Ascending aorta (tissue), 2 donors: Measurements from ENCODE around the gene SMIM22. TPM values are rescaled to one million over a fixed set of nuclear protein-coding genes. Genes with fewer than 3 reads are reported as not detected.

ENCODE experiments used
- DNase-seq, 2 donors: peaks; one replicate each; pipeline ENCODE4 v3.0.0-alpha.2; 2019; ENCODE audit warnings: low spot score in 2 of 2
- H3K27ac ChIP-seq, 2 donors: fragments of 200-600 bp; sonication (generic); one replicate each; pipeline ENCODE4 v1.5.1; 2016 to 2017; ENCODE audit warnings: mild to moderate bottlenecking in 1 of 2
- H3K27me3 ChIP-seq: fragments of 200-600 bp; sonication (generic); one replicate; pipeline ENCODE4 v1.5.1; 2017
- H3K36me3 ChIP-seq, 2 donors: fragments of 200-600 bp; sonication (generic); one replicate each; pipeline ENCODE4 v1.5.1; 2016
- H3K4me1 ChIP-seq, 2 donors: fragments of 200-600 bp; sonication (generic); one replicate each; pipeline ENCODE4 v1.5.1; 2016 to 2017; ENCODE audit warnings: mild to moderate bottlenecking in 1 of 2
- H3K4me3 ChIP-seq, 2 donors: fragments of 200-600 bp; sonication (generic); one replicate each; pipeline ENCODE4 v1.5.1; 2016 to 2017; ENCODE audit warnings: mild to moderate bottlenecking in 1 of 2
- H3K9me3 ChIP-seq, 2 donors: fragments of 200-600 bp; sonication (generic); one replicate each; pipeline ENCODE4 v1.5.1; 2016
- CTCF ChIP-seq, 3 experiments: fragments of 200-600 bp in 2 of 3; fragments of 450-650 bp in 1 of 3; sonication (generic) in 2 of 3; IDR thresholded peaks; one replicate each; pipeline ENCODE4 v1.5.1; 2016 to 2019; ENCODE audit warnings: antibody characterized with exemption in 3 of 3, mild to moderate bottlenecking in 1 of 3, moderate library complexity in 1 of 3
- intact Hi-C: fragments of 100-400 bp; cut with DNase I; formaldehyde crosslinking; loops from one replicate; pipeline ENCODE4 v1.15.1; 2023
- total RNA-seq: library from RNA; depleted of rRNA; stranded (reverse); fragments of >200 nt; gene quantifications from one replicate; pipeline ENCODE4 v1.1.0, GENCODE V29; 2016

The SMIM22 gene
- total RNA-seq, 1 donor from 2014 or later, result not detected

GRCh38 chr16:4836727-4837126 is 41.6 kb downstream of the SMIM22 start:
- DNase-seq, result no peak

GRCh38 chr16:4837733-4838501 is 42.7 kb downstream of the SMIM22 start:
- Histone ChIP-seq H3K4me1 (no peaks in the 10 kb centered on the region), H3K9me3 (no peaks in the 10 kb centered on the region), H3K36me3 (peaks cover 47 to 78% of the 10 kb centered on the region in 2 donors), H3K27me3 (no peaks in the 10 kb centered on the region), H3K4me3 (no peak overlapping the region), H3K27ac (no peak overlapping the region)
- no peak for TF ChIP-seq CTCF (IDR thresholded peaks at IDR 0.05)
- intact Hi-C loops, result no loop called here
- DNase-seq, result no peak

More at GRCh38 chr16:4836727-4837126, 41.6 kb downstream of the SMIM22 start:
- intact Hi-C loops, result no loop called here
- Histone ChIP-seq H3K27ac (no peak overlapping the region), H3K9me3 (no peaks in the 10 kb centered on the region), H3K36me3 (peaks cover 48 to 78% of the 10 kb centered on the region in 2 donors), H3K4me1 (no peaks in the 10 kb centered on the region), H3K4me3 (no peak overlapping the region), H3K27me3 (no peaks in the 10 kb centered on the region)
- TF ChIP-seq CTCF (IDR thresholded peaks at IDR 0.05), result no peak

DNA sequence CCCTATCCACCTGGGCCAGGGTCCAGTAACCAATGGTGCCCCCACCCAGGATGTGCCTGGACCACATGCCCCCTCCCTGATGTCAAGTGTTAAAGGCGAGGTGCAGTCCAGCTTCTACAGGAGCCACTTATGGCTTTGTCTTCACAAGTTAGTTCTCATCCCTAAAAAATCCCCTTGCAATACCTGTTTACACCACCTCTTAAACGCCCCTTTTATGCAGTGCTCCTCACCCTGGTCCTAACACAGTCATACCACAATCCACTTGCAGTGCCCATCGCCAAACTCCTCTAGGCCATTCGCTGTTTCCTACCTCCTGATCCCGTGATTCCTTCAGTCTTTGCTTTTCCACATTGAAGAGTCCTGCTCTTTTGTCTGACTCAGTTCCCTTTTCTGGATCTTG is 44.8 kb downstream of the SMIM22 start:
- no peak overlapping the region for H3K4me3 ChIP-seq
- no peak for TF ChIP-seq CTCF (IDR thresholded peaks at IDR 0.05)
- no peak overlapping the region for H3K27ac ChIP-seq
- peaks cover 53 to 93% of the 10 kb centered on the region in 2 donors for H3K36me3 ChIP-seq
- intact Hi-C loops, result no loop called here
- H3K4me1 ChIP-seq, result no peaks in the 10 kb centered on the region
- no peaks in the 10 kb centered on the region for H3K27me3 ChIP-seq
- no peaks in the 10 kb centered on the region for H3K9me3 ChIP-seq
- DNase-seq, result no peak

DNA sequence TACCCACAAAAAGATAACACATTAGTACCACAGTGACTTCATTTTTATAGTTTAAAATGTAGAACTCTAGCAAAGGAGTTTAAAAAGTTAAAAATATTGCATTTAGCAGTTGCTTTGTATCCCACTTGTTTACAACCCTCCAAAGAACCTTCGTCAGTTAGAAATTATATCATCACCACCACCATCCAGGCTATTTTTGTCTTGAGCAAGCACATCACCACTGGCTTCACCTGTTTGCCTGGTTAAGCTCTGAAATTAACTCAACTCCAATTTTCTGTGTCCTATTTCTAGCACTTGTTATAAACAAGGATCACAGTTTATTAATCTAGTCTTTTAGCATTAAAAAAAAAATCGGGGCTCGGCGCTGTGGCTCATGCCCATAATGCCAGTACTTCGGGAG is 45.8 kb downstream of the SMIM22 start:
- Histone ChIP-seq H3K9me3 (no peaks in the 10 kb centered on the region), H3K36me3 (peaks cover 54 to 84% of the 10 kb centered on the region in 2 donors), H3K4me1 (peaks cover 4 to 7% of the 10 kb centered on the region in 2 donors), H3K4me3 (no peak overlapping the region), H3K27me3 (no peaks in the 10 kb centered on the region), H3K27ac (no peak overlapping the region)
- intact Hi-C loops, result no loop called here
- TF ChIP-seq CTCF (IDR thresholded peaks at IDR 0.05), result no peak
- no peak for DNase-seq

Other genes with a start within 250 kb of the SMIM22 start
- not detected for gene C16orf96, start 239.0 kb upstream of the SMIM22 start, total RNA-seq
- gene UBALD1, start 180.5 kb upstream of the SMIM22 start, total RNA-seq, result 4.6 TPM
- 201 TPM for gene MGRN1, start 170.5 kb upstream of the SMIM22 start, total RNA-seq
- gene NUDT16L1, start 101.8 kb upstream of the SMIM22 start, total RNA-seq, result 77.3 TPM
- gene ANKS3, start 61.1 kb upstream of the SMIM22 start, total RNA-seq, result 55.9 TPM
- not detected for gene DNAAF8, start 60.8 kb upstream of the SMIM22 start, total RNA-seq
- 13.7 TPM for gene ZNF500, start 28.2 kb upstream of the SMIM22 start, total RNA-seq
- not detected for gene SEPTIN12, start 7.0 kb upstream of the SMIM22 start, total RNA-seq
- gene ROGDI, start 7.3 kb downstream of the SMIM22 start, total RNA-seq, result 10.5 TPM
- 39.2 TPM for gene GLYR1, start 51.9 kb downstream of the SMIM22 start, total RNA-seq
- 31.8 TPM for gene UBN1, start 52.1 kb downstream of the SMIM22 start, total RNA-seq
- 25.7 TPM for gene PPL, start 141.8 kb downstream of the SMIM22 start, total RNA-seq
- gene SEC14L5, start 163.0 kb downstream of the SMIM22 start, total RNA-seq, result 5.7 TPM
- gene NAGPA, start 238.6 kb downstream of the SMIM22 start, total RNA-seq, result 23.0 TPM